ENCODE measurements around the gene REC114. TPM values are rescaled to one million over a fixed set of nuclear protein-coding genes. Genes with fewer than 3 reads are reported as not detected.

Gene REC114
- polyA plus RNA-seq, 3 donors, result not detected

- peaks cover 2 to 9% (median 7%) of the 10 kb centered on the region in 3 donors for H3K27me3 Mint-ChIP-seq (ENCODE audit: low read depth in 3 of 3)
- Histone ChIP-seq H3K27ac (ENCODE audit: low read depth in 1 of 2, low read length in 2 of 2) (peak overlapping the region in 1 of 2 donors; percentile 71), H3K4me1 (ENCODE audit: control insufficient read depth in 1 of 2, insufficient read depth in 2 of 2, low read length in 2 of 2) (peaks cover 24 to 31% of the 10 kb centered on the region in 2 donors), H3K9me3 (replicated peaks in 1 of 2; ENCODE audit: control insufficient read depth in 1 of 2, insufficient read depth in 1 of 2, low read length in 2 of 2) (no peaks in the 10 kb centered on the region), H4K20me1 (ENCODE audit: insufficient read depth, low read length) (no peaks in the 10 kb centered on the region), H3K27me3 (ENCODE audit: control insufficient read depth in 2 of 2, insufficient read depth in 2 of 2, low read length in 2 of 2) (peaks cover 2 to 7% of the 10 kb centered on the region in 2 donors), H3K9ac (ENCODE audit: insufficient read depth, low read length, poor library complexity, severe bottlenecking) (no peak overlapping the region), H3K4me3 (replicated peaks in 1 of 3; ENCODE audit: low read depth in 2 of 3, low read length in 3 of 3) (peak overlapping the region in 2 of 3 experiments; percentile 17 to 65), H3K79me2 (ENCODE audit: insufficient read depth, low read length) (no peaks in the 10 kb centered on the region), H3K36me3 (replicated peaks in 1 of 2; ENCODE audit: control insufficient read depth in 1 of 2, insufficient read depth in 2 of 2, low read length in 2 of 2) (no peaks in the 10 kb centered on the region), H2AFZ (ENCODE audit: insufficient read depth, low read depth, low read length, poor library complexity, severe bottlenecking) (peak overlapping the region; percentile 34), H3K4me2 (replicated peaks; ENCODE audit: extremely low read depth, low read length, poor library complexity, severe bottlenecking) (peak overlapping the region; percentile 51)
- peaks cover 0 to 10% of the 10 kb centered on the region in 2 donors for H3K36me3 Mint-ChIP-seq
- H3K4me3 Mint-ChIP-seq, result peak overlapping the region; percentile 42 to 61
- intact Hi-C loops (cut with micrococcal nuclease), result no loop called here
- DNase-seq, result peak; percentile 52 to 62 (median 57)
- H3K27ac Mint-ChIP-seq, result peak overlapping the region; percentile 10 to 80 (median 68)
- H3K4me1 Mint-ChIP-seq, result peaks cover 31% of the 10 kb centered on the region
- no CpG with 5 or more reads among the region's 3 CpGs for WGBS (ENCODE audit: insufficient coverage)
- no peak for TF ChIP-seq CTCF (IDR thresholded peaks at IDR 0.05)
- H3K9me3 Mint-ChIP-seq, result peaks cover 0 to 12% (median 5%) of the 10 kb centered on the region in 7 donors
Observed at GRCh38 chr15:73482166-73482565, 39.2 kb downstream of the REC114 start.

GRCh38 chr15:73483053-73483452 lies 40.1 kb downstream of the REC114 start:
- TF ChIP-seq CTCF (IDR thresholded peaks at IDR 0.05), result no peak
- Histone ChIP-seq H3K79me2 (ENCODE audit: insufficient read depth, low read length) (no peaks in the 10 kb centered on the region), H3K9ac (ENCODE audit: insufficient read depth, low read length, poor library complexity, severe bottlenecking) (no peak overlapping the region), H3K4me1 (ENCODE audit: control insufficient read depth in 1 of 2, insufficient read depth in 2 of 2, low read length in 2 of 2) (peaks cover 24 to 31% of the 10 kb centered on the region in 2 donors), H3K9me3 (replicated peaks in 1 of 2; ENCODE audit: control insufficient read depth in 1 of 2, insufficient read depth in 1 of 2, low read length in 2 of 2) (no peaks in the 10 kb centered on the region), H3K36me3 (replicated peaks in 1 of 2; ENCODE audit: control insufficient read depth in 1 of 2, insufficient read depth in 2 of 2, low read length in 2 of 2) (no peaks in the 10 kb centered on the region), H3K27ac (ENCODE audit: low read depth in 1 of 2, low read length in 2 of 2) (no peak overlapping the region), H3K27me3 (ENCODE audit: control insufficient read depth in 2 of 2, insufficient read depth in 2 of 2, low read length in 2 of 2) (peaks cover 2 to 4% of the 10 kb centered on the region in 2 donors), H3K4me2 (replicated peaks; ENCODE audit: extremely low read depth, low read length, poor library complexity, severe bottlenecking) (no peak overlapping the region), H2AFZ (ENCODE audit: insufficient read depth, low read depth, low read length, poor library complexity, severe bottlenecking) (no peak overlapping the region), H4K20me1 (ENCODE audit: insufficient read depth, low read length) (no peaks in the 10 kb centered on the region), H3K4me3 (replicated peaks in 1 of 3; ENCODE audit: low read depth in 2 of 3, low read length in 3 of 3) (no peak overlapping the region)
- peaks cover 31% of the 10 kb centered on the region for H3K4me1 Mint-ChIP-seq
- peaks cover 0 to 8% (median 2%) of the 10 kb centered on the region in 7 donors for H3K9me3 Mint-ChIP-seq
- intact Hi-C loops (cut with micrococcal nuclease), result no loop called here
- no peak for DNase-seq
- WGBS (ENCODE audit: insufficient coverage), result 100% methylated on average over 1 of the region's 4 CpGs
- peaks cover 2 to 9% (median 6%) of the 10 kb centered on the region in 3 donors for H3K27me3 Mint-ChIP-seq (ENCODE audit: low read depth in 3 of 3)
- H3K27ac Mint-ChIP-seq, result no peak overlapping the region
- H3K4me3 Mint-ChIP-seq, result no peak overlapping the region
- H3K36me3 Mint-ChIP-seq, result peaks cover 0 to 10% of the 10 kb centered on the region in 2 donors

Measured in CD14-positive monocyte (primary cell).